Nephron progenitor cell (in vitro differentiated cells): ENCODE data around the gene ROGDI.

Experiments
- DNase-seq: peaks from one replicate; pipeline ENCODE4 v3.0.0; 2021
- H3K27ac Mint-ChIP-seq: 2 replicates; pipeline ENCODE4 v1.8.0; 2021; ENCODE audit warnings: mild to moderate bottlenecking, moderate library complexity, mixed read lengths
- H3K27me3 Mint-ChIP-seq: 2 replicates; pipeline ENCODE4 v1.8.0; 2021; ENCODE audit warnings: mild to moderate bottlenecking, low read depth, mixed read lengths; ENCODE audit not compliant: poor library complexity
- H3K36me3 Mint-ChIP-seq: 2 replicates; pipeline ENCODE4 v1.8.0; 2021; ENCODE audit warnings: low read depth, mixed read lengths
- H3K4me1 Mint-ChIP-seq: 2 replicates; pipeline ENCODE4 v1.8.0; 2021; ENCODE audit warnings: mixed read lengths
- H3K4me3 Mint-ChIP-seq: 2 replicates; pipeline ENCODE4 v1.8.0; 2021; ENCODE audit warnings: mild to moderate bottlenecking, moderate library complexity, mixed read lengths
- H3K9me3 Mint-ChIP-seq: 2 replicates; pipeline ENCODE4 v1.8.0; 2021; ENCODE audit warnings: mild to moderate bottlenecking, moderate library complexity, mixed read lengths
- CTCF ChIP-seq: fragments of 200-600 bp; sonication (generic); IDR thresholded peaks from 2 replicates; pipeline ENCODE4 v1.5.0; 2021; ENCODE audit warnings: antibody characterized with exemption

Gene ROGDI

GRCh38 chr16:4777339-4778049 is 24.9 kb downstream of the ROGDI start:
- TF ChIP-seq CTCF: no peak
- no peaks in the 10 kb centered on the region for H3K9me3 Mint-ChIP-seq
- H3K36me3 Mint-ChIP-seq: no peaks in the 10 kb centered on the region
- H3K27ac Mint-ChIP-seq: no peak overlapping the region
- H3K4me1 Mint-ChIP-seq: no peaks in the 10 kb centered on the region
- peaks cover 11% of the 10 kb centered on the region for H3K27me3 Mint-ChIP-seq
- DNase-seq: no peak
- no peak overlapping the region for H3K4me3 Mint-ChIP-seq

DNA sequence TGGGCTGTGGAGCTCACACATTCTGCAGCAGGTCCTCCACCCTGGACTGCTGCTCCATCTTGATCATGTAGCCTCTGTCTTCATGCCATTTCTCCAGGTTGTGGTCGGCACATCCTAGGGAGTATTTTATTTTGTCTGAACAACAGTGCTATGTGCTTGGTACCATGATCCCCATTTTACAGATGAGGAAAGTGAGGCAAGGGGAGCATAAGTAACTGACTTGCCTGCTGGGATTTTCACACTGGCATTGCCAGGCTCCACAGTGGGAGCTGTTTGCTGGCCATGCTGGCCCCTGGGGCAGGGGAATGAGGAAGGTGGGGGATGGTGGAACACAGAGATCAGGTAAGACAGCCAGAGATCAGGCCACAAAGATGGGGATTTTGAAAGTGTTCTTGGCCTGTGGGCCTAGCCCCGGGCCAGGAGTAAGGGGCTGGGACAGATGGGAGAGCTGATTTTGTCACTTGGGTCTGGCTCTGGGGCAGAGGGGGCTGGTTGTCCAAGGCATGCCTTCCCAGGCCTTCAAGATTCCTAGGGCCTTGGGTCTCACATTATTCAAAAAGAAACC is 26.2 kb downstream of the ROGDI start:
- Mint-ChIP-seq H3K9me3 (no peaks in the 10 kb centered on the region), H3K36me3 (no peaks in the 10 kb centered on the region), H3K27ac (no peak overlapping the region), H3K4me3 (no peak overlapping the region), H3K27me3 (peaks cover 7% of the 10 kb centered on the region), H3K4me1 (no peaks in the 10 kb centered on the region)
- no peak for TF ChIP-seq CTCF
- no peak for DNase-seq

- no peaks in the 10 kb centered on the region for H3K4me1 Mint-ChIP-seq
Measured at GRCh38 chr16:4775005-4775404, 27.4 kb downstream of the ROGDI start.

GRCh38 chr16:4772351-4772750 is 30.1 kb downstream of the ROGDI start:
- H3K4me1 Mint-ChIP-seq: peaks cover 14% of the 10 kb centered on the region
- H3K36me3 Mint-ChIP-seq: no peaks in the 10 kb centered on the region
- H3K27ac Mint-ChIP-seq: no peak overlapping the region
- no peaks in the 10 kb centered on the region for H3K9me3 Mint-ChIP-seq
- H3K4me3 Mint-ChIP-seq: no peak overlapping the region
- peaks cover 4% of the 10 kb centered on the region for H3K27me3 Mint-ChIP-seq
- TF ChIP-seq CTCF: no peak
- DNase-seq: no peak

More at GRCh38 chr16:4775005-4775404, 27.4 kb downstream of the ROGDI start:
- Mint-ChIP-seq H3K27ac (no peak overlapping the region), H3K9me3 (no peaks in the 10 kb centered on the region), H3K4me3 (no peak overlapping the region), H3K36me3 (no peaks in the 10 kb centered on the region), H3K27me3 (peaks cover 4% of the 10 kb centered on the region)
- no peak for DNase-seq
- TF ChIP-seq CTCF: no peak

- no peak for TF ChIP-seq CTCF
- DNase-seq: no peak
- Mint-ChIP-seq H3K4me1 (peaks cover 14% of the 10 kb centered on the region), H3K27me3 (no peaks in the 10 kb centered on the region), H3K27ac (no peak overlapping the region), H3K36me3 (no peaks in the 10 kb centered on the region), H3K4me3 (no peak overlapping the region), H3K9me3 (no peaks in the 10 kb centered on the region)
Measured at GRCh38 chr16:4771646-4772045, 30.8 kb downstream of the ROGDI start.

DNA sequence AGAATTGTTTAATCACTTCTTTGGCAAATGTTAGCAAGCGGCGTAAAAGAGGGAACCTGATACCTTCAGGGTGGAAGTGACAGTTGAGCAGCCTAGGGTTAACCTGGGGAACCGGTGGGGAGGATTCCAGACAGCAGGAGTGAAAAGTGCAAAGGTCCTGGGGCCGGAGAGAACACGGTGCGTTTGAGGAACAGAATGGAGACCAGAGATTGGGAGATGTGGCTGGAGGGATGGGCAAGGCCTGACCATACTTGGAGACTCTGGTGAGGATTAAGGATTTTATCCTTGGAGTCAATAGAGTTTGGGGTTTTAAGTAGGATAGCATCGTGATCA is 33.2 kb downstream of the ROGDI start:
- H3K36me3 Mint-ChIP-seq: no peaks in the 10 kb centered on the region
- DNase-seq: no peak
- TF ChIP-seq CTCF: no peak
- no peaks in the 10 kb centered on the region for H3K9me3 Mint-ChIP-seq
- no peaks in the 10 kb centered on the region for H3K27me3 Mint-ChIP-seq
- H3K27ac Mint-ChIP-seq: peak overlapping the region; percentile 55
- peaks cover 25% of the 10 kb centered on the region for H3K4me1 Mint-ChIP-seq
- peak overlapping the region; percentile 82 for H3K4me3 Mint-ChIP-seq
